NOMO-1 (cell line): ENCODE results near the gene RAB42.
A peak's percentile ranks its signal among the peaks of the same experiment; 100 is the strongest.
"Not testable (repeated sequence)": the region's sequence is repeated elsewhere in the genome, so short reads cannot be mapped to it uniquely, and the experiment has no call there.

Source experiments
- DNase-seq, 2 experiments: peaks; one replicate each; lab custom pipeline; 2025; ENCODE audit not compliant: unreplicated experiment in 2 of 2; lab: John Stamatoyannopoulos, UW

Gene RAB42

DNA sequence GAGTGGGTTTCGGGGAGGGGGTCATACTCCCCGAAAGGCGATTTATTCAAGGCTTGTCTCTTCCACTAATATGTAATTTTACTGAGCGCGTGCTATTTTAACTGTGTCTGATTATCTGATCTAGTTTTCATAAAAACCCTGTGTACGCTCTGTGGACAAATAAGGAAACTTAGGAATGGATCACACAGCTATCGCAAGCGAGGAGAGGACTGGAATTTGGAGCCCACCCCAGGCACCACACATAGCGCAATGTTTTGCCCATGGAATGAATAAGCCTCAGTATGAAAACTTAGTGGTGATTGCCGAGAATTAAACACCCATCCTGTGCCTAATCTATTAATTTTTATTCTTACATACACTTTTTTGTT is 9.8 kb upstream of the RAB42 start:
- DNase-seq, result peak in 1 of 2 experiments; percentile 13

DNA sequence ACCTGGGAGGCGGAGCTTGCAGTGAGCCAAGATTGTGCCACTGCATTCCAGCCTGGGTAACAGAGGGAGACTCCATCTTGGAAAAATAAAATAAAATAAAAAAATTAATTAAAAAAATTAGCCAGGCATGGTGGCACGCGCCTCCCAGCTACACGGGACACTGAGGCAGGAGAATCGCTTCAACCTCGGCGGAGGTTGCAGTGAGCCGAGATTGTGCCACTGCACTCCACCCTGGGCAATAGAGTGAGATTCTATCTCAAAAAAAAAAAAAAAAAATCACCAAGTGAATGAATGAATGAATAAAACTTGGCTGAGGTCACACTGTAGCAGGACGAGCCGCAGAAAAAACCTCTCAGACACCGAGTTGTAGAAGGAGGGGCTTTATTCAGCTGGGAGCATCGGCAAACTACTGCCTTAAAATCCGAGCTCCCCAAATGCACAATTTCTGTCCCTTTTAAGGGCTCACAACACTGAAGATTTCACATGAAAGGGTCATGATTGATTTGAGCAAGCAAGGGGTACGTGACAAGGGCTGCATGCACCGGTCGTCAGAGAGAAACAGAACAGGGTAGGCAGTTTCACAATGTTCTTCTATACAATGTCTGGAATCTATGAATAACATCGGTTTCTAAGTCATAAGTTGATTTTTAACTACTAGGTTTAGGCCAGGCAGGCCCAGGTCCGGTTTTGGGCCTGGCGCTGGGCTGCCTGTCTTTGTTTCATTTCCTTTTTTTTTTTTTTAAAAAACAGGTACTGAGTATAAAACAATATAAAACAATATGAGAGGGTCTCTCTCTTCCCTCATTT is 5.3 kb upstream of the RAB42 start:
- DNase-seq, result peak in 1 of 2 experiments; percentile 17

DNA sequence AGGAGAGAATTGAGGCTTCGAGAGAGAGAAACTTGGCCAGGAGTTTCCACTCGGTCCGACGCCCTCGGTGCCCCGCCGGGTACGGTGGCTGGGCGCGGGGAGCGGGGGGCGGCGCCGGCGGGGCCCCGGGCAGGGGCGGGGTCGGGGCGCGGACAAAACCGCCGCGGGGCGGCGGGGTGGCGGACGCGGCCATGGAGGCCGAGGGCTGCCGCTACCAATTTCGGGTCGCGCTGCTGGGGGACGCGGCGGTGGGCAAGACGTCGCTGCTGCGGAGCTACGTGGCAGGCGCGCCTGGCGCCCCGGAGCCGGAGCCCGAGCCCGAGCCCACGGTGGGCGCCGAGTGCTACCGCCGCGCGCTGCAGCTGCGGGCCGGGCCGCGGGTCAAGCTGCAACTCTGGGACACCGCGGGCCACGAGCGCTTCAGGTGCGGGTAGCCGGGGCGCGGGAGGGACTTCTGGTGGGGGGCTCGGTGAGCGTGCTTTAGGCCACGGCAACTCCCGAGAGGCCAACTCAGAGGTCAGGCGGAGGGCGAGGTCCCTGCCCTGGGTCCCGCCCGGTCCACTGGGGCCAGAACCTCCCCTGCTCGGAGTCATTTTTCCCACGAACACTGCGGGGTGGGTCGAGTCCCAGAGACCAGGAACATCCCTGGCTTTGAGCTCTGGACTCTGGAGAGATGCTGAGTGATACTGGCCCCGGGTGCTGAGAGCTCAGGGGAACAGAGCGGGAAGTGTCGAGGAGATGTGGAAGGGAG is 431 bp downstream of the RAB42 start:
- DNase-seq, result peak in 1 of 2 experiments; percentile 46

DNA sequence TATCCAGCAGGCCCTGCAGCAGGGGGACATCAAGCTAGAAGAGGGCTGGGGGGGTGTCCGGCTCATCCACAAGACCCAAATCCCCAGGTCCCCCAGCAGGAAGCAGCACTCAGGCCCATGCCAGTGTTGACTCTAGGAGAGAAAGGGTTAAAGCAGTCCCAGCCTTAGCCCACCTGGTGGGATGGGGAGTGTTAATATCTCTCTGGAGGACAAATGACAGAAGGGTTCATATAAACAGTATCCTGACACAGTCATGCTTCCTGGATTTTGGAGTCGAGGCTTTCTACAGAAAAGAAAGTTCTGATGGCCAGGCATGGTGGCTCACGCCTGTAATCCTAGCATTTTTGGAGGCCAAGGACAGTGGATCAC is 1.9 kb downstream of the RAB42 start:
- not testable (repeated sequence) for DNase-seq

DNA sequence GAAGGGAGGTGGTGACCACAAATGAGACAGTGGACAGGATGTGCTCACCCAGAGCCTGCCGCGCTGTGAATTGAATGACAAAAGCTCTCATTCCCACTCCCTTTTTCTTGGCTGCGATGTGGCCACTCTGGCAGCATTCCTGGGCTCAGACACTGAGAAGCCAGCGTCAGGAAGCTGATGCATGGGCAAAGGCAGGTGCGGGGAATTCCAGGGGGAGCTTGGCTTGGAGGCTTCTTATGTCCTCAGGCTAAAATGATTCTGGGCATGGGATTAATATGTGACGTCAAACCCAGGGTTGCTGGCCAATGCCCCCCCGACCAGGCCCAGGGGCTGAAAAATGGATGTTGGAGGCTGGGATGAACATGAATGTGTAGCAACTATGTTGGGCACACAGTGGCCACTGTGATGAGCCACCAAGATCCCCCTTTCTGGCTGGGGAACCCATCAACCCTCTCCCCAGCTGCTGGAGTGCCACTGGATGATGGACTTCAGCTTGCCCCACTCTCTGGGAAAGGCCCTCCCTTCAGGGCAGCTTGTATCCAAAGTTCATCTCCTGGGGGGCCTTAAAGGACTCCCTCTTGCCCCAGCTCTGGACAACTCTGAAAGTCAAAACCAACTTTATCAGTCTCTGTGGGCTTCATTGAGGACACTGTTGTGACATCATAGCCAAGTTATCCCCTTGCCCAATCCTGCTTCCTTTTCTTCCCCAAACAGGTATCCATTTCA is 2.8 kb downstream of the RAB42 start:
- not testable (repeated sequence) for DNase-seq

DNA sequence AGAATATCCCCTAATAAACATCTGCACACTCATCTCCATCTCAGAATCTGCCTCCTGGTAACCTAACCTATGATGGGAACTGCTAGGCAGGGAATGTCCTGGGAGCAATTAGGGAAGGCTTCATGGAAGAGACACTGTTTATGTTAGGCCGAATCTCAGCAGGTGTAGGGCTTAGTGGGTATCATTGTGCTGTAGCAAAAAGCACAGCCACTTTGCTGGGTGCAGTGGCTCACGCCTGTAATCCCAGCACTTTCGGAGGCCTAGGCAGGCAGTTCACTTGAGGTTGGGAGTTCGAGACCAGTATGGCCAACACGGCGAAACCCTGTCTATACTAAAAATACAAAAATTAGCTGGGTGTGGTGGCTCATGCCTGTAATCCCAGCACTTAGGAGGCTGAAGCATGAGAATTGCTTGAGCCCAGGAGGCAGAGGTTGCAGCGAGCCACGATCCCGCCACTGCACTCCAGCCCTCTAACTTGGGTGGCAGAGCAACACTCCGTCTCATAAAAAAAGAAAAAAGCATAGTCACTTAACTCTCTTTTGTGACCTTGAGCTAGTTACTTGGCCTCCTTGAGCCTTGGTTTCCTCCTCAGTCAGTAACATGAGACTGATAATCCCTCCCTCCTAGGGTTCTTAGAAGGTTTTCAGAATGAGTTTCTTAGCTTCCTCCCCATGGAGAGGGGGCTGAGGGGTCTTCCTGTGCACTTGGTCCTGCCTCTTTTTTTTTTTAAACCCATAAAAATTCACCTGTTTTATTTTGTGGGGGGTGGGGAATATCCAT is 3.5 kb downstream of the RAB42 start:
- no peak for DNase-seq

DNA sequence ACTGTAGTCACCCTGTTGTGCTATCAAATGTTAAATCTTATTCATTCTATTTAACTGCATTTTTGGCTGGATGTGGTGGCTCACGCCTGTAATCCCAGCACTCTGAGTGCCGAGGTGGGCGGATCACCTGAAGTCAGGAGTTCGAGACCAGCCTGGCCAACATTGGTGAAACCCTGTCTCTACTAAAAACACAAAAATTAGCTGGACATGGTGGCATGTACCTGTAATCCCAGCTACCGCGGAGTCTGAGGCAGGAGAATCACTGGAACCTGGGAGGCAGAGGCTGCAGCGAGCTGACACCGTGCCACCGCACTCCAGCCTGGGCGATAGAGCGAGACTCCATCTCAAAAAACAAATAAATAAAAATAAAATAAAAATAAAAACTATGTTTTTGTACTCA is 4.2 kb downstream of the RAB42 start:
- DNase-seq, result not testable (repeated sequence)

DNA sequence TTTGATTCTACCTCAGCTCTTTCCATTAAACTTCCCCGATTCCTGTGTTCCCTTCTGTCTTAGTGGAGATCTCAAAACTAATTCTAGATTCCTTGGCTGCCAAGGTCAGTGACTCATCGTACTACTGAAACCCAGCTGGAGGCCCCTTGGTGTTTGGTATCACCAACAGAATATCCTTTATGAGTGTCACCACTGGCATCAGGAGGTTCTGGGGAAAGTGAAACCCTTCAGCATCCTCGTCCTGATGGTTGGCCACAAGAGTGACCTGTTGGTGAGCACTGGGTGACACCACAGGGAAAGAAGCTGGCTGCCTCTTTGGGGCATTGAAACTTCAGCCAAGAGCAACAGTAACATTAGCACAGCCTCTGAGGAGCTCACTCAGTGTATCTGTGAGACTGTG is 9.6 kb downstream of the RAB42 start:
- DNase-seq, result no peak

DNA sequence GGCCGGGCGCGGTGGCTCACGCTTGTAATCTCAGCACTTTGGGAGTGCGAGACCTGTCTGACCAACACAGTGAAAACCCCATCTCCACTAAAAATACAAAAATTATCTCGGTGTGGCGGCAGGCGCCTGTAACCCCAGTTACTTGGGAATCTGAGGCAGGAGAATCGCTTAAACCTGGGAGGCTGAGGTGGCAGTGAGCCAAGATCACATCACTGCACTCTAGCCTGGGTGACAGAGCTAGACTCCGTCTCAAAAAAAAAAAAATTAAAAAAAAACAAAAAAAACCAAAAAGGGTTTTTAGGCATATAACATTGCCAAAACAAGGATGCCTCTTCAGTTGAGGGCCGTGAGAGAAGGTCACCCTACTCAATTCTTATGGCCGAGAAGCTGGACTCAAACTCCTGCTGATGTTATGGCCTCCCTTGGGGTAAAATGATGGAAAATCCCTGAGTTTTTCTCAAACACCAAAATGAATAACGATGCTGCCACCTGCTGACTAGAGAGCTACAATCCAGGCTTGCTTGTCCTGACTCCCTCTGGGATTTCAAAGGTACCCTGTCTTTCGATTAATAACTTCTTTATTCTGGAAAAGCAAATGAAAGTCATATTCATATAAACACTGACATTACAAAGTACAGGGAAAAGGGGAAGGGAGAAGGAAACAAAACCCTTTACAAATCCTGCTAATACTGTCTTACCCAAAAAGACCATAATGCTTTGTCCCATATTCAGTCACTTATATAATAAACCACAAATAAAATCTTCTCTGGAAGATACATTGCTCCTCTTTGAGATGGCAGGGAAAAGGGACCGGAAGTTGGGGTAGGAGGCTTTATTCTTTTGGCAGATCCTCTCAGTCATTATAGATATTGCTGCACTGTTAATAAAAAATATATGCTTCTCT is 10.7 kb downstream of the RAB42 start:
- peak; percentile 22 to 47 for DNase-seq

DNA sequence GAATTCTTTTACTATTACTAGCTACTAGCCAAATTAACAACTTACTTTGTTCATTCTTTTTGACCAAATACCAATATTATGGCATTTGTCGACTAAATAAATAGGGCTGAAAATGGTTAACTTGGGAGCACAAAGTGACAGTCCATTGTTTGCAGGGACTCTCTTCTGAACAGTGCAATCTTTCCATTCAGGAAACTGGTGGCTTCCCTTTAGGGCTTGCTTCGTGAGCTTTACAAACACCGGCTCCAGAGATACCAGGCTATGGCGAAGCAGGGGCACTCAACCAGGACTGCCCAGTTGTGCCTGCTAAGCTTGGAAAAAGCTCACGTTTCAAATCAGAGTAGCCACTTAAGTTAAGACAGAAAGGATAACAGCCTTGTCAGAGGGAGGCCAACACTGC is 12.3 kb downstream of the RAB42 start:
- DNase-seq, result no peak

DNA sequence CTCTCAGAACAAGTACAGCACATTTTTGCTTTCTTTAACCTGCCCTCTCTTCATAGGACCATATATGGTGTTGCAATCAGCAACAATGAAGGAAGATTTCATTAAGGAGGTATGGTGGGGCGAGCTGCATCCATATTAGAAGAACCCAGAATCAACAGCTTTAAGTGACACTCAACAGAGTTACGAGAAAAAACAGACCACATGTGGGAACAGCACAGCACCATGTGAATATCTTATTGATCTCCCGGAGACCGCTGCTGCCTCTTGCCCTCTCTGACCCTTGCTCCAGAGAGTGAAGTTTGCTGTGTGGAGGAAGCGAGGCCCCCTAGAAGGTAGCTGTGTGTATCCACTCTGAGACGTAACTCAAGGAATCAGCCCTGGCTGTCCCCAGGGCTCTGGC is 12.9 kb downstream of the RAB42 start:
- no peak for DNase-seq

DNA sequence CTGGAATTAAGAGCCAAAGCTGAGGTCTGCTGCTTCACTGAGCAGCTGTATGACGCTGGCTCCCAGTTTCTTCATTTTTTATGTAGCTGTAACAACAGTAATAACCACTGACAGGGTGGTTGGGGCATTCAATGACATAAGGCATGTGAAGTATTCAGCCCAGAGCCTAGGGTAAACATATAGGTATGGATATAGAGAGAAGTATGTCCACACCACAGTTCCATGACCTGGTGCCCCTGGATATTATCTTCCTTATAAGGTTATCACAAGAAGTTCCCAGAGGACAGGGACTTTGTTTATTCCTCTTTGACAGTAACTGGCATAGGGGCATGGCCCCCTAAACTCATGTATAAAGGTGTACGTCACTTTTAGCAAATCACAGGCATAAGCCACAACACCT is 14.7 kb downstream of the RAB42 start:
- no peak for DNase-seq

DNA sequence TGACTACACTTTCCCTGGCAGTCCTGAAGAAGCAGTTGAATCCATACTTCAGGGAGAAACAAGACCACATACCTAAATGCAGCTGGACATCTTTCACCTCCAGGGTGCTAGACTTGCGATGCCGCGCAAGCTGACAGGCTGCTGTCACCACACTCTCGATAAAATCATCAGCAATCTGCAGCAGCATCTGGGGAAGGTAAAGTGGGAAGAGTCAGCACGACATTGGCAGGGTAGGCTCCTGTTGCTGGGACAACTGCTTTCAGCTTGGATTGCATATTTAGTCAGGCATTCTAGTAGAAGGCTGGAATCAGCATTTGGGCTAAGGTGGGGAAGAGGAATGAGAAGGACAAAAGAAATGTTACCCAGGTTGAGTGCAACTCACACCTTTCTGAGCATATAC is 21.1 kb downstream of the RAB42 start:
- DNase-seq, result no peak

DNA sequence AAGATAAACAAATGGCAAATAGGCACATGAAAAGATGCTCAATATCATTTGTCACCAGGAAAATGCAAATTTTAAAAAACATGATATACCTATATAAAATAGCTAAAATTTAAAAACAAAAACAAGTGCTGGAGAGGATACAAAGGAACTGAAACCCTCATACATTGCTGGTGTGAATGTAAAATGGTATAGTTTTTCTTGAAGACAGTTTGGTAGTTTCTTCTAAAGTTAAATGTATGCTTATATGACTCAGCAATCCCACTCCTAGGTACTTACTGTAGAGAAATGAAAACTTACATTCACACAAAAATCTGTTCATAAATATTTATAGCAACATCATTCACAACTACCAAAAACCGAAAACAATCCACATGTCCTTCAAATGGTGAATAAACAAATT is 39.6 kb downstream of the RAB42 start:
- no peak for DNase-seq

DNA sequence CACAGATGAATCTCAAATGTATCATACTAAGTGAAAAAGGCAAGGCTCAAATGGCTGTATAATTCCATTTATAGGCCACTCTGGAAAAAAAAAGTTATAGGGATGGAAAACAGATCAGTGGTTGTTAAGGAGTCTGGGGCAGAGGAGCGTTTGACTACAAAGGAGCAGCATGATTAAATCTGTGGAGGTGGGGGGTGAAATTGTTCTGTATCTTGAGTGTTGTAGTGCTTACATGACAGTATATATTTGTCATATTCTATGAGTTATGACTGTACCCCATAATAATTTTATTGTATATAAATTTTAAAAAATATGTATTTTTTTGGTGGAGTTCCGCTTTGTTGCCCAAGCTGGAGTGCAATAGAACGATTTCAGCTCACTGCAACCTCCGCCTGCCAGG is 40.5 kb downstream of the RAB42 start:
- no peak for DNase-seq

DNA sequence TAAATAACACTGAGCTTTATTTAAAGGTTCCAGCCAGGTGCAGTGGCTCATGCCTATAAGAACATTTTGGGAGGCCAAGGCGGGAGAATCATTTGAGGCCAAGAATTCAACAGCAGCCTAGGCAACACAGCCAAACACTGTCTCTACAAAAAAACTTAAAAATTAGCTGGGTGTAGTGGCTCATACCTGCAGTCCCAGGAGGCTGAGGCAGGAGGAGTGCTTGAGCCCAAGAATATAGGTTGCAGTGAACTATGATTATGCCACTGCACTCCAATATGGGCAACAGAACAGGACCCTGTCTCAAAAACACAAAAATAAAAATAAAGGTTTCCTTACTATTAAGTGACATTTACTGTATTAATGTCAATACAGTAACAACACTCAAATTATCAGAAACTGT is 48.7 kb downstream of the RAB42 start:
- DNase-seq, result peak; percentile 9 to 11

DNA sequence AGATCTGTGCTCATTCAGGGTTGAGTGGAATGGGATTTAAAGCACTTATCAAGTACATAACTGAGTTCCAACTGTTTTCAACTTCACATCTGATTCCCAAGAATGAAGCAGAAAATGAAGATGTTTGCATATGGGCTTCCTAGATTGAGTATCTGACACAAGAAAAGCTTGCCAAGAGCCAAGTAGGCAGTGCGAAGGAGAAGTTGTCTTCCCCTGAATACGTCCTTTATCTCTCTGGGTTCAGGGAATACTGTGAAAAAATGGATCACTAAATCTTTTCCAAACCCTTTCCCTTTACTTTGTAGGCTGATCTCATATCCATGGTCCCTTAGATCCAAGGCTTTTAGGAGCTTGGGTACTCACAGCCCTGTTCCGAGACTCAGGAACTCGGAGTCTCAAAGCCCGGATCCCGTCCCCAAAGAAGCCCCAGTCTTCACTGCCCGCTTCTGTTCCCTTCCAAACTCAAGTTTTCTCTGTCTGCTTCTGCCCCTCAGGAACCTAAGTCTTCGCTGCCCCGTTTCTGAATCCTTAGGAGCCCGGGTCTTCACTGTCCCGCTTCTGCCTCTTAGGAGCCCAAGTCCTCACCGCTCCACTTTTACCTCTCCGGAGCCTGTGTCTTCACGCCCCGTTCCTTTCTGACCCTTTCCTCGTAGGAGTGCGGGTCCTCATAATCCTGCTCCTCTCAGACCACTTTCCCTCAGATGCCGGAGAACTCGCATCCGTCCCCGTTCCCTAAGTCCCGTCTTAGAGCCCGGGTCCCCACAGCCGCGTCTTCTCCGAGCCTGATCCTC is 50.2 kb downstream of the RAB42 start:
- no peak for DNase-seq

DNA sequence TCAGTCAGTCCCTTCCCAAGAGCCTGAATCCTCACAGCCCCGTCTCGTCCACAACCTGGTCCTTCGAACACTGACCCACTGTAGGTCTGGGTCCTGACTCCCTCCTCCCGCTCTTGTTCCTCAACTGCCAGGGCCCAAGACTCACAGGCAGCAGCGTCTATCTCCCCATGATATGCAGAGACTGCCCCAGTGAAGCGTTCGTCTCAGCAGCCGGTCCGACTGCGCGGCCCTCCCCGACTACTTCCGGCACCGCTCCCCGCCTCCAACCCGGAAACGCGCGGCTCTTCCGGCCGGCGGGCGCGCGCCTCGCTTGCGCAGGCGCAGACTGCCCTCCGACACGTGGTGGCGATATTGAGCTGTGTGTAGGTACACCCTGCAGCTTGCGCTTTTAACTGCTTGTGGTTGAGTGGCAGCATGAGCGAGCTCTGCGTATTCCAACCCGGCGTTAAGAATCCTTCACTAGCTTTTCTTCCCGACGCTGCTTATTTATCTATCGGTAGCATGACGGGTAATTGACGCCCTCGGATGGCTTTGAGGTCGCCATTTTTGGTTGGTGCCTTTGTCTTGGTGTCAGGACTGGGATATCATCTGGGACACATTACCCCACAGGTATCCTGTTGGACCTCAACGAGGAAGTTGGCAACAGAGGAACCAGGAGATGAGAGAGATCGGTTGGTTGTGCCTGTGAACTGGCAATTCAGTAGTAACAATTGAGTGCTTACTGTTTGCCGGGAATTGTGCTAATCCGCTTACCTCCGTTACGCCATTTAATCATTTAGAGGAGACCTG is 51.0 kb downstream of the RAB42 start, which contains the start of gene TAF12:
TAF12 (minus strand) TSS at position 221 of the 789 bp plus-strand sequence. CDS start 20,986 bp downstream, outside the sequence.
- peak; percentile 95 to 98 for DNase-seq
